Activated CD8-positive, alpha-beta memory T cell treated with anti-CD3 and anti-CD28 coated beads for 48 hours (primary cell): Measurements from ENCODE around the gene OMG.
"Not testable (repeated sequence)": the region's sequence is repeated elsewhere in the genome, so short reads cannot be mapped to it uniquely, and the experiment has no call there.

ENCODE experiments used
- DNase-seq, 3 experiments: peaks; one replicate each; pipeline ENCODE4 v3.0.0-alpha.2; 2020; ENCODE audit warnings: low read depth in 2 of 3, low spot score in 2 of 3

The OMG gene, protein sequence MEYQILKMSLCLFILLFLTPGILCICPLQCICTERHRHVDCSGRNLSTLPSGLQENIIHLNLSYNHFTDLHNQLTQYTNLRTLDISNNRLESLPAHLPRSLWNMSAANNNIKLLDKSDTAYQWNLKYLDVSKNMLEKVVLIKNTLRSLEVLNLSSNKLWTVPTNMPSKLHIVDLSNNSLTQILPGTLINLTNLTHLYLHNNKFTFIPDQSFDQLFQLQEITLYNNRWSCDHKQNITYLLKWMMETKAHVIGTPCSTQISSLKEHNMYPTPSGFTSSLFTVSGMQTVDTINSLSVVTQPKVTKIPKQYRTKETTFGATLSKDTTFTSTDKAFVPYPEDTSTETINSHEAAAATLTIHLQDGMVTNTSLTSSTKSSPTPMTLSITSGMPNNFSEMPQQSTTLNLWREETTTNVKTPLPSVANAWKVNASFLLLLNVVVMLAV

GRCh38 chr17:31297090-31297489 lies at the start of gene OMG:
OMG (minus strand) TSS chr17:31297239; CDS start chr17:31296331, 908 bp downstream.
- DNase-seq = no peak

DNA sequence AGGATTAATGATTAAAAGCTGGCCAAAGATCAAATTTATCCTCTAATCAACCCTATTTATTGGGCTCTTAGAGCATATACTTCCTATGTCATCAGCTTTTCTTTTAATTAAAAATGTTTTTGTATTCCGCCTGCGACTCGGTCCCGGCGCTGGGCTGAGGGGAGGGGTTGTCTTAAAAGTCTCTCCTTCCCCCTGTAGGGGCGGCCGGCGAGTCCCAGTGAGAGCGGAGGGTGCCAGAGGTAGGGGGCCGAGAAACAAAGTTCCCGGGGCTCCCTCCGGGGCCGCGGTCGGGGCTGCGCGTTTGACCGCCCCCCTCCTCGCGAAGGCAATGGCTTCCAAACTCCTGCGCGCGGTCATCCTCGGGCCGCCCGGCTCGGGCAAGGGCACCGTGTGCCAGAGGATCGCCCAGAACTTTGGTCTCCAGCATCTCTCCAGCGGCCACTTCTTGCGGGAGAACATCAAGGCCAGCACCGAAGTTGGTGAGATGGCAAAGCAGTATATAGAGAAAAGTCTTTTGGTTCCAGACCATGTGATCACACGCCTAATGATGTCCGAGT lies 48.2 kb upstream of the OMG start:
- DNase-seq = not testable (repeated sequence)

DNA sequence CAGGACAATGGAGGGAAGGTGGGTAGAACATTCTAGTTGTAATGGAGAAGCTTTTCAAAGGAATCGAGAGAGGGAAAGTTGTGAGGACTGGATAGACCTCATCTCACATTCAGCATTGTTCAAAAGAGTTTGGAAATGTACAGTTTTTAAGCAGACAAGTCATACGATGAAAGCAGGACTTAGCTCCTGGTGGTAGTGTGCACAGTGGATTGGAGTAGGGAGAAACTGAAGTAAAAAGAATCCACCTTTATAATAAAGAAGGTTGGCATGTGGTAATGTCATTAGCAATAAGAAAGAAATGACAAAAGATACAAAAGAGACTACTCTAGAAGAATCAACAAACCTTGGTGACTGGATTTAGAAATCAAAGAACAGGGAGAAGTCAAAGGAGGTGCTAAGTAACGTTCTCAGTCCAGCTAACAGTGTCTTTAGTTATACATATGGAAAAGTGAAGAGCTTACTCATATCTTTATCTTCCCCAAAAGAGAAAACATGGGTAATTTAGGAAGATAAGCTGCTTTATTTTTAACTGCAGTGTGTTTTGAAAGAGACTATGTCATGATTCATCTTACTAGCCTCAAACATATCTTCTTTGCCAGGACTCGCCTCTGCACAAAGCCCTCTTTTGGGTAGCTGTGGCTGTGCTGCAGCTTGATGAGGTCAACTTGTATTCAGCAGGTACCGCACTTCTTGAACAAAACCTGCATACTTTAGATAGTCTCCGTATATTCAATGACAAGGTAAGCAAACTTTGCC lies 43.0 kb upstream of the OMG start:
- no peak for DNase-seq

DNA sequence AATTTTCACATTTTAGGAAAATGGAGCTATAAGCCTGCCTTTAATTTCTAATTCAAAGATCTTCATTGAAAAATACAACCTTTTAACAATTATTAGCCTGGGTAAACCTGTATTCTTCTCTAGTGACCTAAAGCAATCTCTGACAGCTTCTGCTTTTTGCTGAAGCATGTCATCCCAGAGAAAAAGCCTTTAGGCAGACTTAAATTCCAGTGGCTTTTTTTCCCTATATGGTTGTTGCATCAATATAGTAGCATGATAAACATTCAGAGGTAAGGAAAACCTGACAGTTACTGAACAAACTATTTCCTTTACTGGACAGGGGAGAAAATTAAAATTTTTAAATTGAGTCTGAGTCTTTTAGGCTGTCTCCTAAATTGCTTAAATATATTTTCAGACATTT lies 32.2 kb upstream of the OMG start:
- DNase-seq = no peak

- DNase-seq = no peak
Measured at GRCh38 chr17:31328160-31328535, 31.1 kb upstream of the OMG start.

GRCh38 chr17:31327534-31328159 lies 30.6 kb upstream of the OMG start:
- DNase-seq = no peak

DNA sequence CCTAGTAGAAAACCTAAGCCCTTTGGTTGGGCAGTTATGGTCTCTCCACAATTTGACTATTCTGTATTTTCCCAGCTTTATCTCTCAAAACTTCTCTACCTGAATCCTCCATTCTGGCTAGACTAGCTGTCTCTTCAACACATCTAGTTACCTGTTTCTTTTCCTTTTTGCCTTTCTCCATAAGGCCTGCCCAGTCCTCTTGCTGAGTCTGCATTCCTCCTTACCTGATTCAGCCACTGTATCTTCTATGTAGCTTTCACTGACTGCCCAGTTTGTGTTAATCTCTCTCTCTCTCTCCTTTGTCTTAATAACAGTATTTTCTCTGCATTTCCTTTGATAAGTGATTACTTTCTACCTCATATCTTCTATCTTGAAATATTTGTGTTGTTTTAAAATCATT lies 26.5 kb upstream of the OMG start:
- DNase-seq = no peak

GRCh38 chr17:31321966-31322365 lies 24.9 kb upstream of the OMG start:
- DNase-seq = no peak

- peak in 2 of 3 experiments; percentile 41 to 51 for DNase-seq
Measured at GRCh38 chr17:31321481-31321880, 24.4 kb upstream of the OMG start, which contains the start of gene EVI2A. EVI2A (minus strand) TSS chr17:31321622; CDS start chr17:31319013, 2,609 bp downstream.

- no peak for DNase-seq
Measured at GRCh38 chr17:31320791-31321190, 23.8 kb upstream of the OMG start.

DNA sequence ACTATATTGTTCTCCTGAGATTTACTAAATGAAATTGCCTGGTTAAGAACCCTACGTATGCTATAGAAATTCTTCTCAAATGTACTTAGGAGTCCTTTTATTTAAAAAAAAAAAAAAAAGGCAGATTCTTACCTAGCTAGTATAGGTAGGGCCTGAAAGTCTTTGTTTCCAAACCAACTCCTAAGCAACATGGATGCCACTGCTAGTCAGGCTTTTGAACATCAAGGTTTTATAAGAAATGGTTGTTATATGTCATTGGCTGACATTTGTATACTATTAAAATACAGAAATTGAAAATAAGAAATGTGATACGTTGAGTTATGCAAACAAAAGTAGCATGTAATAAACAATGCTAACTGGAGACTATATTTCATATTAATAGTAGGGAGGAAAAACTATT lies 23.2 kb upstream of the OMG start:
- no peak for DNase-seq

- no peak for DNase-seq
Measured at GRCh38 chr17:31318851-31319661, 22.0 kb upstream of the OMG start.

GRCh38 chr17:31318298-31318801 lies 21.3 kb upstream of the OMG start:
- DNase-seq = no peak

GRCh38 chr17:31314782-31315100 lies 17.7 kb upstream of the OMG start:
- DNase-seq = no peak

DNA sequence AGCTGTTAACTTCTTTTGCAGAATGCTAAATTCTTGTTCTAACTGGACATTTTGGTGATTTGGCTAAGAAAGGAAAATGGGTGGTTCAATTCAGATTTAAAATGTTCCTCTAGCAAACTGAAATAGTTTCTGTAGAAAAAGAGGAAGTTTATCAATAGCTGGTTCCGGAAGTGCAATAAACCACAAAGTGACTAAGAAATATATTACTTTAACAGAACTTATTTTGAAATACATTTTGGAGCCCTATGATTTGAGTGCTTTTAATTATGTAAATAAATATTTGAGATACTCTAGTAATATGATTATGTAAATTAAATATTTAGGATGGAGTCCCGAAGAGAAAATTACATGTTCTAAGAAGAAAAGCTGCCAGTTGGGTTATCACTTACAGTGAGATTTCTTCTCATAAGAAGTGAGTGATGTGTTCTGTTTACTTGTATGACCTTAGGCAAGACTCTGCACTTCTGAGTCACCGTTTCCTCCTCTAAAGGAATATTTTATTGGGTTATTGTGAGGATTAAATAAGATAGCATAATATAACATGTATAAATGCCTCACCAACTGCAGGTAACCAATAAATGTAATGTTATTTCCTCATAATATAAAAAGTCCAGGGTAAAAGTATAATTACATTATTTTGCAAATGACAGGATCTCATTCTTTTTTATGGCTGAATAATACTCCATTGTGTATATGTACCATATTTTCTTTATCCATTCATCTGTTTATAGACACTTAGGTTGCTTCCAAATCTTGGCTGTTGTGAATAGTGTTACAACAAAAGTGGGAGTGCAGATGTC lies 17.1 kb upstream of the OMG start, which contains the start of gene EVI2B:
EVI2B (minus strand) TSS at position 73 of the 800 bp plus-strand sequence. CDS start 8,445 bp downstream, outside the sequence.
- no peak for DNase-seq

- DNase-seq = not testable (repeated sequence)
Measured at GRCh38 chr17:31312223-31312622, 15.2 kb upstream of the OMG start.

DNA sequence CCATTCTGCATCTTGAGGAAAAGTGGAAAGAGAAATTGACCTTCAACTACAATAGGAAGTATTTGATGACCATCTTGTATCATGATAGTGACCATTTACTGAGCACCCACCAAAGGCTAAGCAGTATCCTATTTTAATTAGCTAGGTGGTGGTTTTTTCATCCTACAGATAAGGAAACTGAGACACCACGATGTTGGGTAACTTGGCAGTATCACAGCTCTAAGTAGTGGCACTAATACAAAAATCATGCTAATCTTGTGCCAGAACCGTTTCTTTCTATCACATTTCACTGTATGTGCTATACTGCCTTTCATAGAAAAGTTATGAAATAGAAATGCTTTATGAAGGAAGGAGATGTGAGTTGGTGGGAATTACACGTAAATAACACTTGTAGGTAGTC lies 14.5 kb upstream of the OMG start:
- no peak for DNase-seq

DNA sequence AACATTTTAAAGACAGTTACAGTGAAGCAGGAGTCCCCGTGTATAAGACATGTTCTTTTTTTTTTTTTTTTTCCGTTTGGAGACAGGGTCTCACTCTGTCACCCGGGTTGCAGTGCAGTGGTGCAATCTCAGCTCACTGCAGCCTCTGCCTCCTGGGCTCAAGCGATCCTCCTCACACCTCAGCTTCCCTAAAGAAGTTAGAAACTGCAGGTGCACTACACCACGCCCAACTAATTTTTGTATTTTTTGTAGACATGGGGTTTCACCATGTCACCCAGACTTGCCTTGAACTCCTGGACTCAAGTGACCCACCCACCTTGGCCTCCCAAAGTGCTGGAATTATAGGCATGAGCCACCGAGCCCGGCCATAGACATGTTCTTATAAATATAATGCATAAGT lies 13.8 kb upstream of the OMG start:
- no peak for DNase-seq

DNA sequence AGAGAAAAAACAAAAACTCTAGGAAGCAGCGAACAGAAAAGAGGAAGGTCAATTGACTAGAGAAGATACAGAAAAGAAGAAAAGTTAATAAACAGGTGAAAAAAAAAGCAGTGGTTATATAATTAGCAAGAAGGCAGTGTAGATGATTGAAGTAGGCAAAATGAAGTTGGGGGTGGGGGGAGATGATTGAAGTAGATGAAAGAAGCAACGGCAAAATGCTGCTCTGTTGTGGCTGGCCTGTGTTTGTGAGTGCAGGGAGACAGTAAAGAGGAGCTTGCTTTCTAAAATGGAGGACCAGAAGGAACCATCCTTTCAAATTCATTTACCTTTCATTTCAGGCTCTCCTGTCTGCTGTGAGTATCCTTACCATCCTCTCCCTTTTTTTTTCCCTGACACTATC lies 13.2 kb upstream of the OMG start:
- DNase-seq = no peak

DNA sequence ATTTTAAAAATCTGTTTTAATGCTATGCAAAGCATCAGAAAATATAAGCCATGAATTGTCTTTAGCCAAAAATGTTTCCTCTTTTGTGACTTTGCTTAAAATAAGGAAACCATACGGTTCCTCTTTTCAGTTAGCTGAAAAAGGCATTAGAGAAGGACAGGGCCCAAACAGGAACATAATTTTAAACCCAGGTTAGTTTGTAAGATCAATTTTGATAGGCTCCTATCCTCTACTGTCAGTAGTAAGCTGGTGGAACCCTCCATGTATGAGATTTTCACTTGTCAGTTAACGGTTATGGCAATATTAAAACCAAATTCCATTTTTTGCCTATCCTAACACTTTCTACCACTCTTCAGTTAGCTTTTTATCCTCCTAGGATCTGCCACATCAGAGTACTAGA lies 12.5 kb upstream of the OMG start:
- DNase-seq = no peak
